SK-N-MC (cell line): ENCODE measurements around the gene RIOK2.
A peak's percentile ranks its signal among the peaks of the same experiment; 100 is the strongest.

Experiments
- DNase-seq: peaks from one replicate; pipeline ENCODE4 v3.0.0-alpha.2; 2011; ENCODE audit warnings: low read depth, low spot score
- H3K27ac ChIP-seq: fragments of 200-600 bp; sonication (generic); 2 replicates; pipeline ENCODE4 v1.5.1; 2016; ENCODE audit warnings: mixed run types
- H3K36me3 ChIP-seq: fragments of 200-600 bp; sonication (generic); 2 replicates; pipeline ENCODE4 v1.6.1; 2017; ENCODE audit warnings: antibody characterized with exemption, low read length, mixed read lengths; ENCODE audit not compliant: insufficient read depth
- H3K4me3 ChIP-seq: fragments of 200-600 bp; sonication (generic); 2 replicates; pipeline ENCODE4 v1.5.1; 2016
- H3K9ac ChIP-seq: fragments of 200-600 bp; sonication (generic); 2 replicates; pipeline ENCODE4 v1.8.0; 2017; ENCODE audit warnings: mixed run types, mixed read lengths; ENCODE audit not compliant: insufficient read length
- H3K9me3 ChIP-seq: fragments of 200-600 bp; sonication (generic); 2 replicates; pipeline ENCODE4 v1.6.1; 2017; ENCODE audit warnings: low read depth, mild to moderate bottlenecking, antibody characterized with exemption, low read length, moderate library complexity, mixed read lengths
- EZH2 ChIP-seq: fragments of 200-600 bp; sonication (generic); IDR thresholded peaks from one replicate; pipeline ENCODE4 v1.6.1; 2017; ENCODE audit warnings: antibody characterized with exemption
- FOXP2 ChIP-seq: optimal IDR thresholded peaks from 2 replicates; pipeline ENCODE3; 2011; ENCODE audit warnings: mild to moderate bottlenecking, moderate library complexity; ENCODE audit not compliant: insufficient read depth; ENCODE audit errors: extremely low read length, control extremely low read depth
- POLR2AphosphoS5 ChIP-seq: IDR thresholded peaks from 2 replicates; pipeline ENCODE4 v1.6.1; 2012; ENCODE audit warnings: mild to moderate bottlenecking, low read depth, low read length, borderline replicate concordance

RIOK2 gene

GRCh38 chr5:97183100-97183929, at the start of gene RIOK2:
Gene RIOK2, minus strand, starts transcription at chr5:97183247. Its CDS starts 56 bp downstream, at chr5:97183191.
- TF ChIP-seq EZH2 (no peak), POLR2AphosphoS5 (peak; percentile 89)
- no peaks in the 10 kb centered on the region for H3K9me3 ChIP-seq
- H3K4me3 ChIP-seq, result peak within 1 kb of the TSS; percentile 90
- DNase-seq, result peak; percentile 90
- peaks cover 26% of the 10 kb centered on the region for H3K36me3 ChIP-seq
- H3K27ac ChIP-seq, result peak within 1 kb of the TSS; percentile 93
- H3K9ac ChIP-seq, result peak within 1 kb of the TSS; percentile 87

- H3K4me3 ChIP-seq, result peak overlapping the region; percentile 71
- TF ChIP-seq EZH2 (no peak), POLR2AphosphoS5 (no peak), FOXP2 (no peak)
- H3K9me3 ChIP-seq, result no peaks in the 10 kb centered on the region
- H3K36me3 ChIP-seq, result no peaks in the 10 kb centered on the region
- H3K9ac ChIP-seq, result no peak overlapping the region
- no peak overlapping the region for H3K27ac ChIP-seq
- DNase-seq, result peak; percentile 64
Observed at GRCh38 chr5:97231025-97231636, 48.1 kb upstream of the RIOK2 start.

GRCh38 chr5:97229688-97230285, 46.7 kb upstream of the RIOK2 start:
- Histone ChIP-seq H3K4me3 (peak overlapping the region; percentile 71), H3K36me3 (no peaks in the 10 kb centered on the region), H3K27ac (peak overlapping the region; percentile 90), H3K9ac (peak overlapping the region; percentile 33), H3K9me3 (no peaks in the 10 kb centered on the region)
- DNase-seq, result peak; percentile 63
- TF ChIP-seq POLR2AphosphoS5 (no peak), FOXP2 (no peak)

GRCh38 chr5:97229196-97229595, 46.1 kb upstream of the RIOK2 start:
- peak overlapping the region; percentile 90 for H3K27ac ChIP-seq
- no peak for DNase-seq

GRCh38 chr5:97225222-97225621, 42.2 kb upstream of the RIOK2 start:
- H3K36me3 ChIP-seq, result no peaks in the 10 kb centered on the region
- peak overlapping the region; percentile 28; the same call in 1 of the 2 replicates for H3K4me3 ChIP-seq
- no peak for TF ChIP-seq POLR2AphosphoS5
- DNase-seq, result no peak
- H3K9me3 ChIP-seq, result no peaks in the 10 kb centered on the region
- peak overlapping the region; percentile 90 for H3K27ac ChIP-seq
- no peak overlapping the region for H3K9ac ChIP-seq

More at GRCh38 chr5:97229196-97229595, 46.1 kb upstream of the RIOK2 start:
- no peak for TF ChIP-seq EZH2
- no peak for TF ChIP-seq FOXP2
- no peak for TF ChIP-seq POLR2AphosphoS5
- Histone ChIP-seq H3K9ac (peak overlapping the region; percentile 33), H3K4me3 (peak overlapping the region; percentile 71), H3K36me3 (no peaks in the 10 kb centered on the region), H3K9me3 (no peaks in the 10 kb centered on the region)

- peak overlapping the region; percentile 41 for H3K9ac ChIP-seq
- no peak for TF ChIP-seq FOXP2
- TF ChIP-seq POLR2AphosphoS5, result no peak
- TF ChIP-seq EZH2, result no peak
- H3K4me3 ChIP-seq, result peak overlapping the region; percentile 59
- no peaks in the 10 kb centered on the region for H3K36me3 ChIP-seq
- H3K9me3 ChIP-seq, result no peaks in the 10 kb centered on the region
- DNase-seq, result no peak
- H3K27ac ChIP-seq, result peak overlapping the region; percentile 90
Observed at GRCh38 chr5:97224112-97224750, 41.2 kb upstream of the RIOK2 start.

- peak overlapping the region; percentile 41 for H3K9ac ChIP-seq
- H3K4me3 ChIP-seq, result peak overlapping the region; percentile 59
- H3K9me3 ChIP-seq, result no peaks in the 10 kb centered on the region
- DNase-seq, result no peak
- H3K36me3 ChIP-seq, result no peaks in the 10 kb centered on the region
- TF ChIP-seq EZH2 (no peak), FOXP2 (no peak), POLR2AphosphoS5 (no peak)
- peak overlapping the region; percentile 90 for H3K27ac ChIP-seq
Observed at GRCh38 chr5:97223596-97223995, 40.5 kb upstream of the RIOK2 start.

- no peak for DNase-seq
- H3K27ac ChIP-seq, result no peak overlapping the region
- H3K9me3 ChIP-seq, result no peaks in the 10 kb centered on the region
- no peaks in the 10 kb centered on the region for H3K36me3 ChIP-seq
- no peak for TF ChIP-seq POLR2AphosphoS5
- no peak overlapping the region for H3K9ac ChIP-seq
- H3K4me3 ChIP-seq, result no peak overlapping the region
Observed at GRCh38 chr5:97209343-97209742, 26.3 kb upstream of the RIOK2 start.
